Measurements from ENCODE around the gene ATOH8. TPM values are rescaled to one million over a fixed set of nuclear protein-coding genes. Genes with fewer than 3 reads are reported as not detected.

ATOH8 gene
- total RNA-seq, 3 donors from 2014 or later: 1.9 to 8.7 (median 2.8) TPM

- Histone ChIP-seq H3K36me3 (ENCODE audit: low read depth) (no peaks in the 10 kb centered on the region), H3K4me1 (ENCODE audit: low read depth) (no peaks in the 10 kb centered on the region), H3K9me3 (no peaks in the 10 kb centered on the region), H3K4me3 (no peak overlapping the region)
- intact Hi-C loops (cut with DNase I, micrococcal nuclease): no loop called here
- DNase-seq: no peak
- TF ChIP-seq CTCF (IDR thresholded peaks at IDR 0.05): no peak
- no peak for ATAC-seq
Measured at GRCh38 chr2:85831735-85832134, 77.9 kb downstream of the ATOH8 start.

GRCh38 chr2:85834466-85834865, 80.7 kb downstream of the ATOH8 start:
- no peaks in the 10 kb centered on the region for H3K36me3 ChIP-seq (ENCODE audit: low read depth)
- DNase-seq (no peak), ATAC-seq (no peak)
- TF ChIP-seq CTCF (IDR thresholded peaks at IDR 0.05): no peak
- H3K4me1 ChIP-seq (ENCODE audit: low read depth): no peaks in the 10 kb centered on the region
- no peaks in the 10 kb centered on the region for H3K9me3 ChIP-seq
- no peak overlapping the region for H3K4me3 ChIP-seq
- intact Hi-C loops (cut with DNase I, micrococcal nuclease): no loop called here

Small RNA genes lying within 50 kb of the gene (microRNA-seq; reads per million reads assigned to microRNA genes)
- not detected for gene MIR6071

Other genes starting within 250 kb of the ATOH8 start
- gene MAT2A, start 214.8 kb upstream of the ATOH8 start, total RNA-seq: 100 to 1,000 TPM; 156 to 229 (median 167) TPM
- gene GGCX, start 192.5 kb upstream of the ATOH8 start, total RNA-seq: 10 to 100 TPM; 26.4 to 39.1 (median 31.7) TPM
- gene VAMP8, start 176.4 kb upstream of the ATOH8 start, total RNA-seq: 100 to 1,000 TPM; 125 to 312 (median 254) TPM
- 10 to 100 TPM; 10.8 to 39.3 (median 28.3) TPM for gene VAMP5, start 169.6 kb upstream of the ATOH8 start, total RNA-seq
- 10 to 100 TPM; 73.7 to 89.5 (median 80.8) TPM for gene RNF181, start 158.2 kb upstream of the ATOH8 start, total RNA-seq
- gene TMEM150A, start 151.3 kb upstream of the ATOH8 start, total RNA-seq: 10 to 100 TPM in 1 of 3 donors, 1 to 10 TPM in 2; 9.4 to 20.9 (median 10.0) TPM
- gene C2orf68, start 141.9 kb upstream of the ATOH8 start, total RNA-seq: 10 to 100 TPM; 36.4 to 45.5 (median 36.7) TPM
- 10 to 100 TPM; 33.5 to 46.4 (median 35.6) TPM for gene USP39, start 137.8 kb upstream of the ATOH8 start, total RNA-seq
- gene SFTPB, start 85.8 kb upstream of the ATOH8 start, total RNA-seq: 1 to 10 TPM in 2 of 3 donors, not detected in 1; 1.3 to 2.2 TPM
- gene GNLY, start 59.6 kb upstream of the ATOH8 start, total RNA-seq: 1 to 10 TPM; 3.0 to 6.5 (median 4.3) TPM
- gene ST3GAL5, start 135.0 kb downstream of the ATOH8 start, total RNA-seq: 10 to 100 TPM in 1 of 3 donors, 1 to 10 TPM in 2; 5.0 to 19.0 (median 5.4) TPM